ENCODE measurements around the gene CAPZB. TPM values are rescaled to one million over a fixed set of nuclear protein-coding genes. Genes with fewer than 3 reads are reported as not detected.

Gene CAPZB
- polyA plus RNA-seq, 1 of the 3 experiments (the other 2 are of a cell fraction): 122 TPM

- TF ChIP-seq PBX3 (IDR thresholded peaks at IDR 0.05): no peak
- TF ChIP-seq JUND (IDR thresholded peaks at IDR 0.05): no peak
These were observed 58.1 kb downstream of the CAPZB start (continued) for GRCh38 chr1:19427087-19427781.

GRCh38 chr1:19426294-19427086 is 58.8 kb downstream of the CAPZB start:
- H3K4me2 ChIP-seq: no peak overlapping the region
- 97% methylated on average over 7 of the region's 13 CpGs for WGBS (ENCODE audit: low lambda C conversion rate)
- CTCF ChIA-PET: interaction anchor here (1.1 to 1.4 kb wide), 2 partner anchors 16 to 21 kb away, joined by 3 read pairs; no protein-coding TSS in a partner anchor
- POLR2A ChIA-PET: no interaction called here
- peak overlapping the region in 1 of 2 experiments; percentile 48; a peak in 1 of 4 replicates for H3K27ac ChIP-seq (ENCODE audit: low read depth in 2 of 2, low read length in 1 of 2)
- no peak overlapping the region for H2AFZ ChIP-seq (ENCODE audit: low read depth)
- H3K4me3 ChIP-seq (ENCODE audit: low read depth in 2 of 2, low read length in 1 of 2): no peak overlapping the region
- H3K27me3 ChIP-seq (ENCODE audit: insufficient read depth): no peaks in the 10 kb centered on the region
- peaks cover 98% of the 10 kb centered on the region for H3K79me2 ChIP-seq (ENCODE audit: insufficient read depth)
- no peak for DNase-seq
- H3K9ac ChIP-seq: no peak overlapping the region
- peaks cover 30 to 57% of the 10 kb centered on the region in 2 experiments; a peak in 3 of 4 replicates for H3K4me1 ChIP-seq (ENCODE audit: control insufficient read depth in 1 of 2, insufficient read depth in 2 of 2, low read depth in 1 of 2, low read length in 1 of 2)
- H3F3A ChIP-seq (replicated peaks; ENCODE audit: insufficient read depth): peaks cover 8% of the 10 kb centered on the region
- peaks cover 99% of the 10 kb centered on the region for H4K20me1 ChIP-seq (ENCODE audit: insufficient read depth)
- H3K36me3 ChIP-seq (replicated peaks in 1 of 2; ENCODE audit: control insufficient read depth in 1 of 2, insufficient read depth in 2 of 2, low read length in 1 of 2): peaks cover 0 to 11% of the 10 kb centered on the region in 2 experiments
- no peak for TF ChIP-seq USF1 (IDR thresholded peaks at IDR 0.05; ENCODE audit: borderline replicate concordance, low read depth)
- TF ChIP-seq RXRA (IDR thresholded peaks at IDR 0.05; ENCODE audit: borderline replicate concordance, low read depth): no peak
- no peak for TF ChIP-seq ELF1 (IDR thresholded peaks at IDR 0.05)
- TF ChIP-seq PBX3 (IDR thresholded peaks at IDR 0.05): no peak
- no peak for TF ChIP-seq IRF3 (IDR thresholded peaks at IDR 0.05; ENCODE audit: low read depth, low read length)
- H3K9me2 ChIP-seq: no peaks in the 10 kb centered on the region
- no peaks in the 10 kb centered on the region for H3K9me3 ChIP-seq

GRCh38 chr1:19425646-19426239 is 59.6 kb downstream of the CAPZB start:
- no peak for DNase-seq
- no peak overlapping the region for H3K4me2 ChIP-seq
- TF ChIP-seq JUND (IDR thresholded peaks at IDR 0.05) (no peak), POLR2AphosphoS5 (IDR thresholded peaks at IDR 0.05; ENCODE audit: low read depth, low read length) (no peak), TAF1 (IDR thresholded peaks at IDR 0.05; ENCODE audit: borderline replicate concordance, low read depth, low read length) (no peak), SMC3 (IDR thresholded peaks at IDR 0.05; ENCODE audit: low read depth, low read length) (no peak), MEF2A (IDR thresholded peaks at IDR 0.05; ENCODE audit: borderline replicate concordance, low read depth) (no peak), PBX3 (IDR thresholded peaks at IDR 0.05) (no peak)
- H3F3A ChIP-seq (replicated peaks; ENCODE audit: insufficient read depth): peaks cover 5% of the 10 kb centered on the region
- 95% methylated on average over 5 of the region's 6 CpGs for WGBS (ENCODE audit: low lambda C conversion rate)
- H3K27ac ChIP-seq (ENCODE audit: low read depth in 2 of 2, low read length in 1 of 2): no peak overlapping the region; a peak in 1 of 4 replicates
- peaks cover 98% of the 10 kb centered on the region for H3K79me2 ChIP-seq (ENCODE audit: insufficient read depth)
- H3K9ac ChIP-seq: no peak overlapping the region
- no peaks in the 10 kb centered on the region for H3K9me3 ChIP-seq
- H3K9me2 ChIP-seq: no peaks in the 10 kb centered on the region
- no peak overlapping the region for H3K4me3 ChIP-seq (ENCODE audit: low read depth in 2 of 2, low read length in 1 of 2)
- H4K20me1 ChIP-seq (ENCODE audit: insufficient read depth): peaks cover 100% of the 10 kb centered on the region
- H3K27me3 ChIP-seq (ENCODE audit: insufficient read depth): no peaks in the 10 kb centered on the region
- H3K36me3 ChIP-seq (replicated peaks in 1 of 2; ENCODE audit: control insufficient read depth in 1 of 2, insufficient read depth in 2 of 2, low read length in 1 of 2): peaks cover 0 to 11% of the 10 kb centered on the region in 2 experiments
- H3K4me1 ChIP-seq (ENCODE audit: control insufficient read depth in 1 of 2, insufficient read depth in 2 of 2, low read depth in 1 of 2, low read length in 1 of 2): peaks cover 29 to 59% of the 10 kb centered on the region in 2 experiments; a peak in 3 of 4 replicates
- CTCF ChIA-PET: interaction anchor here (1.4 kb wide), 1 partner anchor 20 kb away, joined by 3 read pairs; no protein-coding TSS in a partner anchor
- no peak overlapping the region for H2AFZ ChIP-seq (ENCODE audit: low read depth)
- POLR2A ChIA-PET: no interaction called here

Data from SK-N-SH (cell line).